ENCODE measurements around the gene KRTAP5-11.
"Not testable (repeated sequence)": the region's sequence is repeated elsewhere in the genome, so short reads cannot be mapped to it uniquely, and the experiment has no call there.

The KRTAP5-11 gene

GRCh38 chr11:71580057-71581003, 2.3 kb downstream of the KRTAP5-11 start:
- DNase-seq, result peak; percentile 26 to 72

GRCh38 chr11:71579513-71579912, 3.2 kb downstream of the KRTAP5-11 start:
- DNase-seq, result not testable (repeated sequence)

- DNase-seq, result no peak
Observed at GRCh38 chr11:71577469-71578004, 5.1 kb downstream of the KRTAP5-11 start.

- DNase-seq, result not testable (repeated sequence)
Observed at GRCh38 chr11:71576688-71577465, 5.8 kb downstream of the KRTAP5-11 start.

GRCh38 chr11:71575723-71576424, 6.8 kb downstream of the KRTAP5-11 start:
- no peak for DNase-seq

GRCh38 chr11:71574418-71574817, 8.3 kb downstream of the KRTAP5-11 start:
- no peak for DNase-seq

- no peak for DNase-seq
Observed at GRCh38 chr11:71572811-71573210, 9.9 kb downstream of the KRTAP5-11 start.

GRCh38 chr11:71571101-71571850, 11.4 kb downstream of the KRTAP5-11 start:
- DNase-seq, result not testable (repeated sequence)

- DNase-seq, result no peak
Observed at GRCh38 chr11:71568704-71569349, 13.8 kb downstream of the KRTAP5-11 start.

GRCh38 chr11:71567633-71568032, 15.0 kb downstream of the KRTAP5-11 start:
- not testable (repeated sequence) for DNase-seq

GRCh38 chr11:71566626-71567599, 15.8 kb downstream of the KRTAP5-11 start:
- DNase-seq, result not testable (repeated sequence)

GRCh38 chr11:71566081-71566620, 16.5 kb downstream of the KRTAP5-11 start:
- no peak for DNase-seq

GRCh38 chr11:71565263-71565662, 17.4 kb downstream of the KRTAP5-11 start, which contains the start of gene KRTAP5-10:
Gene KRTAP5-10 (plus strand): TSS chr11:71565563. CDS start chr11:71565588, 25 bp downstream.
- DNase-seq, result no peak

- no peak for DNase-seq
Observed at GRCh38 chr11:71564430-71564829, 18.2 kb downstream of the KRTAP5-11 start.

- peak; percentile 12 to 27 for DNase-seq
Observed at GRCh38 chr11:71563406-71563805, 19.3 kb downstream of the KRTAP5-11 start.

- no peak for DNase-seq
Observed at GRCh38 chr11:71562120-71562519, 20.6 kb downstream of the KRTAP5-11 start.

GRCh38 chr11:71558996-71559395, 23.7 kb downstream of the KRTAP5-11 start:
- DNase-seq, result no peak

- no peak for DNase-seq
Observed at GRCh38 chr11:71557257-71557656, 25.4 kb downstream of the KRTAP5-11 start.

- DNase-seq, result no peak
Observed at GRCh38 chr11:71556018-71556417, 26.7 kb downstream of the KRTAP5-11 start.

GRCh38 chr11:71555508-71555907, 27.2 kb downstream of the KRTAP5-11 start:
- DNase-seq, result no peak

Data from NCI-H446 (cell line).